CD8-positive, alpha-beta memory T cell (primary cell): ENCODE data around the gene CACNA1D. TPM values are rescaled to one million over a fixed set of nuclear protein-coding genes. Genes with fewer than 3 reads are reported as not detected.

Experiments
- CTCF ChIA-PET: fragments of 350-600 bp; sonication (Branson Sonifier 250); formaldehyde crosslinking; loops from one replicate; lab custom pipeline; 2021; ENCODE audit warnings: antibody characterized with exemption; lab: Charles Lee
- POLR2A ChIA-PET: fragments of 350-600 bp; sonication (Branson Sonifier 250); formaldehyde crosslinking; loops from one replicate; lab custom pipeline; 2021; ENCODE audit warnings: antibody characterized with exemption; lab: Charles Lee
- DNase-seq, 5 donors: peaks; one replicate each; pipeline versions ENCODE4 v3.0.0 to v3.0.0-alpha.2; 2020 to 2022; ENCODE audit warnings: mixed read lengths in 1 of 5
- H3K27ac ChIP-seq: one replicate; pipeline ENCODE4 v1.7.0; 2013; ENCODE audit warnings: low read depth, mild to moderate bottlenecking, low read length, moderate library complexity
- H3K27me3 ChIP-seq: 2 replicates; pipeline ENCODE4 v1.7.0; 2013; ENCODE audit warnings: low read length, mild to moderate bottlenecking; ENCODE audit not compliant: insufficient read depth, poor library complexity, severe bottlenecking
- H3K36me3 ChIP-seq: 2 replicates; pipeline ENCODE4 v1.7.0; 2013; ENCODE audit warnings: mild to moderate bottlenecking, low read length, moderate library complexity; ENCODE audit not compliant: insufficient read depth
- H3K4me1 ChIP-seq: 2 replicates; pipeline ENCODE4 v1.7.0; 2013; ENCODE audit warnings: mild to moderate bottlenecking, low read length, moderate library complexity; ENCODE audit not compliant: insufficient read depth
- H3K4me3 ChIP-seq: 2 replicates; pipeline ENCODE4 v1.7.0; 2013; ENCODE audit warnings: mild to moderate bottlenecking, low read length
- H3K9me3 ChIP-seq: 2 replicates; pipeline ENCODE4 v1.7.0; 2013; ENCODE audit warnings: mild to moderate bottlenecking, low read length
- H3K27ac Mint-ChIP-seq, 8 donors: one replicate each; pipeline ENCODE4 v1.8.0; 2020 to 2021; ENCODE audit warnings: mixed read lengths in 8 of 8, mild to moderate bottlenecking in 6 of 8, inconsistent platforms in 3 of 8, moderate library complexity in 3 of 8
- H3K27me3 Mint-ChIP-seq, 2 donors: one replicate each; pipeline ENCODE4 v1.8.0; 2020 to 2021; ENCODE audit warnings: mixed read lengths in 2 of 2, mild to moderate bottlenecking in 1 of 2, moderate library complexity in 1 of 2
- H3K36me3 Mint-ChIP-seq, 3 donors: one replicate each; pipeline ENCODE4 v1.8.0; 2020 to 2021; ENCODE audit warnings: mixed read lengths in 3 of 3, inconsistent platforms in 1 of 3, mild to moderate bottlenecking in 1 of 3
- H3K4me1 Mint-ChIP-seq, 3 donors: one replicate each; pipeline ENCODE4 v1.8.0; 2020 to 2021; ENCODE audit warnings: mixed read lengths in 3 of 3, inconsistent platforms in 1 of 3, mild to moderate bottlenecking in 1 of 3
- H3K4me3 Mint-ChIP-seq, 7 donors: one replicate each; pipeline ENCODE4 v1.8.0; 2020 to 2021; ENCODE audit warnings: mixed read lengths in 7 of 7, mild to moderate bottlenecking in 6 of 7, moderate library complexity in 4 of 7, inconsistent platforms in 2 of 7
- H3K9me3 Mint-ChIP-seq, 5 donors: one replicate each; pipeline ENCODE4 v1.8.0; 2020 to 2022; ENCODE audit warnings: mixed read lengths in 5 of 5, mild to moderate bottlenecking in 3 of 5, moderate library complexity in 2 of 5, inconsistent platforms in 1 of 5
- polyA plus RNA-seq: library from polyadenylated mRNA; unstranded; fragments of 300-500 nt; fragmentation: Illumina TruSeq; gene quantifications from one replicate; pipeline ENCODE4 v1.2.3, GENCODE V29; 2021
- total RNA-seq, 2 experiments: library from RNA; stranded (reverse); gene quantifications; one replicate each; pipeline ENCODE4 v1.2.3, GENCODE V29; 2021

The CACNA1D gene
- total and polyA plus RNA-seq, 3 experiments from 2014 or later = 0.02 to 0.78 (median 0.26) TPM

DNA sequence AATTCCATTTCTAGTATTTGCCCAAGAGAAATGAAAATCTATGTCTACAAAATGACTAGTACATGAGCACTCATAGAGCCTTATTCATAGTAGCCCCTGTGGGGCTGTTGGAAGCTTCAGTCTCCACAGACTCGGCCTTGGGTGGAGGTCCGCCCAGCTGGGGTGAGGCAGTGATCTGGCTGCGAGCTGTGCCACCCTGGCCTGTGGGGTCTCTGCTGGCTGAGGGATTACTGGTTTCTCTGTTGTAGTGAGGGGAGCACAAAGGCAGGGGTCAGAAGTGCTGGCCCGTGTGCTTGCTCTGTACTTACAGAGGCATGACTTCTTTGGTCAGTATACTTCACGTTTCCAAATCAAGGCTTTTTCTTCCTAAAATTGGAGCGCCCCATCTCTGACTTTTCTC, 193.7 kb downstream of the CACNA1D start:
- no peak overlapping the region for H3K27ac ChIP-seq
- no peak overlapping the region for H3K27ac Mint-ChIP-seq
- no peaks in the 10 kb centered on the region for H3K36me3 Mint-ChIP-seq
- no peaks in the 10 kb centered on the region for H3K4me1 ChIP-seq
- no peak for DNase-seq
- H3K4me3 Mint-ChIP-seq = no peak overlapping the region
- no peak overlapping the region for H3K4me3 ChIP-seq
- ChIA-PET CTCF (no interaction called here), POLR2A (no interaction called here)
- H3K4me1 Mint-ChIP-seq = no peaks in the 10 kb centered on the region
- H3K9me3 Mint-ChIP-seq = no peaks in the 10 kb centered on the region
- H3K27me3 ChIP-seq = peaks cover 3% of the 10 kb centered on the region
- H3K9me3 ChIP-seq = no peaks in the 10 kb centered on the region
- H3K36me3 ChIP-seq = no peaks in the 10 kb centered on the region
- peaks cover 6 to 11% of the 10 kb centered on the region in 2 donors for H3K27me3 Mint-ChIP-seq

DNA sequence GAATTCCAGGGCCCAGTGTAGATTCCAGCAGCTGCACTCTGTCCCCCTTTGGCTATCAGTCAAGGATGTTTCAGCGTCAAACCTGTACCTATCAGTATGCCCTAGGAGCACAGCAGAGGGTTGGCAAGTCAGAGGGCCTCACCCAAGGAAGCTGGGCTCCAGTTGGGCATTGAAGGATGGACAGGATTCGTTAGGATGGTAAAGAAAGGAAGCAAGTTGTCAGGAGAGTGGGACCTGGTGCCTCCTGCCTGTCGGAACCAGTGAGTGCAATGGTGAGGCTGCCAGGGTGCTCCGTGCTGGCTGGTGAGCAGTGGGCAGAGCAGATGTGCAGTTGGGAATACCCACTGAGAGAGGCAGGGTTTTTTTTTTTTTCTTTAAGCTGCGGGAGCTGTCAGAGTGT, 194.6 kb downstream of the CACNA1D start:
- no peak overlapping the region for H3K27ac Mint-ChIP-seq
- no peaks in the 10 kb centered on the region for H3K9me3 ChIP-seq
- no peaks in the 10 kb centered on the region for H3K9me3 Mint-ChIP-seq
- H3K36me3 Mint-ChIP-seq = no peaks in the 10 kb centered on the region
- peaks cover 7 to 8% of the 10 kb centered on the region in 2 donors for H3K27me3 Mint-ChIP-seq
- peaks cover 0 to 3% (median 2%) of the 10 kb centered on the region in 3 donors for H3K4me1 Mint-ChIP-seq
- H3K4me3 Mint-ChIP-seq = no peak overlapping the region
- no peaks in the 10 kb centered on the region for H3K4me1 ChIP-seq
- CTCF ChIA-PET = no interaction called here
- H3K4me3 ChIP-seq = no peak overlapping the region
- no peaks in the 10 kb centered on the region for H3K36me3 ChIP-seq
- POLR2A ChIA-PET = no interaction called here
- no peak overlapping the region for H3K27ac ChIP-seq
- no peaks in the 10 kb centered on the region for H3K27me3 ChIP-seq
- DNase-seq = no peak

DNA sequence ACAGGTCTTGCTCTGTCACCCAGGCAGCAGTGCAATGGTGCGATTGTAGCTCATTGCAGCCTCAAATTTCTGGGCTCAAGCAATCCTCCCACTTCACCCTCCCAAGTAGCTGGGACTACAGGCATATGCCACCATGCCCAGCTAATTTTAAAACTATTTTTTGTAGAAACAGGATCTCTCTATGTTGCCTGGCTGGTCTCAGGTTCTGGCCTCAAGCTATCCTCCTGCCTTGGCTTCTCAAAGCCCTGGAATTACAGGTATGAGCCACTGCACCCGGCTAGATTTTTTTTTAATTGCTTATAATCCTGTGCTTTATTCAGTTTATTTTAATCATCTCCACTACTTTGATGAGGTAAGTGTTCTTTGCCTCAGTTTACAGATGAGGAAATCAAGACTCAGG, 195.3 kb downstream of the CACNA1D start:
- no peaks in the 10 kb centered on the region for H3K27me3 ChIP-seq

DNA sequence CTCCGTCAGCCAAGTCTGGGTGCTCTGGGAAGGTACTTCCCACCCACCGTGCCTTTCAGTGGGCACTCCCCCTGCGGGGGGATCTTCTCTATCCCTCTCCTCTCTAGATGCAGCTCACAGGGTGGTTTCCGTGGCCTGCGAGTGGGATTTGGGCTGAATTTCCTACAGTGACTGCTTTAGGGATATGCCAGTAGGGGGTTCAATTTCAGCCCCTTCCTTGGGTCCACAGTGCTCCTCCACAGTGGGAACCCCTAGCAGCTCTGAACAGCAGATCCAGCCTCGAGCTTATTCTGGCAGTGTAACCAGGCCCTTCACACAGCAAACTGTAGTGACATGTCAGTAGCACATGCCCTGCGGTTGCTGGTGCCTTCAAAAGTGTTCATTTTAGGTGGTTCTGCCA, 196.1 kb downstream of the CACNA1D start:
- no peaks in the 10 kb centered on the region for H3K9me3 ChIP-seq
- Mint-ChIP-seq H3K27ac (no peak overlapping the region), H3K9me3 (no peaks in the 10 kb centered on the region), H3K4me1 (peaks cover 0 to 3% (median 2%) of the 10 kb centered on the region in 3 donors), H3K4me3 (no peak overlapping the region), H3K27me3 (peaks cover 13 to 15% of the 10 kb centered on the region in 2 donors), H3K36me3 (no peaks in the 10 kb centered on the region)
- POLR2A ChIA-PET = no interaction called here
- DNase-seq = no peak
- no peak overlapping the region for H3K27ac ChIP-seq
- H3K36me3 ChIP-seq = no peaks in the 10 kb centered on the region
- H3K4me3 ChIP-seq = no peak overlapping the region
- CTCF ChIA-PET = interaction anchor here (0.8 kb wide), 1 partner anchor 10 kb away, joined by 3 read pairs; no protein-coding TSS in a partner anchor
- no peaks in the 10 kb centered on the region for H3K27me3 ChIP-seq
- no peaks in the 10 kb centered on the region for H3K4me1 ChIP-seq

More for the DNA sequence above, 195.3 kb downstream of the CACNA1D start:
- no peaks in the 10 kb centered on the region for H3K9me3 ChIP-seq
- peaks cover 0 to 3% (median 2%) of the 10 kb centered on the region in 3 donors for H3K4me1 Mint-ChIP-seq
- no peak overlapping the region for H3K27ac Mint-ChIP-seq
- no peak for DNase-seq
- ChIA-PET POLR2A (no interaction called here), CTCF (interaction anchor here (0.8 kb wide), 1 partner anchor 10 kb away, joined by 3 read pairs; no protein-coding TSS in a partner anchor)
- no peaks in the 10 kb centered on the region for H3K4me1 ChIP-seq
- no peaks in the 10 kb centered on the region for H3K36me3 ChIP-seq
- peaks cover 9 to 13% of the 10 kb centered on the region in 2 donors for H3K27me3 Mint-ChIP-seq
- H3K36me3 Mint-ChIP-seq = no peaks in the 10 kb centered on the region
- no peak overlapping the region for H3K4me3 ChIP-seq
- H3K4me3 Mint-ChIP-seq = no peak overlapping the region
- H3K9me3 Mint-ChIP-seq = no peaks in the 10 kb centered on the region
- H3K27ac ChIP-seq = no peak overlapping the region

DNA sequence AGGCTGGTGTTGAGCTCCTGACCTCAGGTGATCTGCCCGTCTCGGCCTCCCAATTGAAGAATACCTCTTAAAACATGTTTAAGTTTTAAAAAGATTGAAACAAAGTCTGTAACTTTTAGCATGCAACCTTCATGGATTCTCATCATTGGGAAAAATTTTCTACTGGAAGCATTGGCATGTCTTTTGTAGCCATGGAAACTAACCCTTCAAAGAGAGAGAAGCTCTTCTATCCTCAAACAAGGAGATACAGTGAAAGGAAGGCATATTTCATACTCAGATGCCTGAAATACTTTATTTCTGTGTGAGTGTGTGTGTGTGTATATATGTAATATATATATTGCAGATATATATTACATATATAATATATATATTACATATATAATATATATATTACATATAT, 196.9 kb downstream of the CACNA1D start:
- Mint-ChIP-seq H3K27me3 (peaks cover 15 to 16% of the 10 kb centered on the region in 2 donors), H3K9me3 (no peaks in the 10 kb centered on the region), H3K27ac (peak overlapping the region in 1 of 8 donors; percentile 39), H3K4me1 (peaks cover 0 to 3% (median 2%) of the 10 kb centered on the region in 3 donors), H3K36me3 (no peaks in the 10 kb centered on the region), H3K4me3 (no peak overlapping the region)
- POLR2A ChIA-PET = no interaction called here
- Histone ChIP-seq H3K4me3 (no peak overlapping the region), H3K9me3 (no peaks in the 10 kb centered on the region), H3K36me3 (no peaks in the 10 kb centered on the region), H3K4me1 (no peaks in the 10 kb centered on the region), H3K27me3 (no peaks in the 10 kb centered on the region), H3K27ac (no peak overlapping the region)
- CTCF ChIA-PET = no interaction called here
- no peak for DNase-seq

DNA sequence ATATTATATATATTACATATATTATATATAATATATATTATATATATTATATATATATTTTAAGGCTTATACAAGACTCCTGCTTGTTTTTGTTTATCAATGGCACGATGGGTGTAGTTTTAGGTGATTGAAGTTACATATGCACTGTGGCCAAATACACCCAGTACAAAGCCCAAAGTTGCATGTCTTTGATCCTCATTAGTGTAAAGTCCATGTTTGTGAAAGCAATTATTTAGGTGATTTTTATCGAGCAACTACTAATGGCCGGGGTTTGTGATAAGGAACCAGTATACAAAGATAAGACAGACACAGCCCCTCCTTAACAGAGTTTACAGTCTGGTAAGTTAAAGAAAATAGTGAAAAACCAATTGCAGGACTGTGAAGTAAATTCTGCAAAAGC, 197.5 kb downstream of the CACNA1D start:
- no peaks in the 10 kb centered on the region for H3K36me3 ChIP-seq
- no peak overlapping the region for H3K27ac ChIP-seq
- CTCF ChIA-PET = no interaction called here
- H3K9me3 Mint-ChIP-seq = no peaks in the 10 kb centered on the region
- DNase-seq = no peak
- no peaks in the 10 kb centered on the region for H3K36me3 Mint-ChIP-seq
- H3K27me3 ChIP-seq = no peaks in the 10 kb centered on the region
- H3K4me1 Mint-ChIP-seq = peaks cover 0 to 3% (median 2%) of the 10 kb centered on the region in 3 donors
- H3K9me3 ChIP-seq = no peaks in the 10 kb centered on the region
- no peaks in the 10 kb centered on the region for H3K4me1 ChIP-seq
- peaks cover 15 to 17% of the 10 kb centered on the region in 2 donors for H3K27me3 Mint-ChIP-seq
- H3K27ac Mint-ChIP-seq = no peak overlapping the region
- POLR2A ChIA-PET = no interaction called here
- H3K4me3 ChIP-seq = no peak overlapping the region
- no peak overlapping the region for H3K4me3 Mint-ChIP-seq

DNA sequence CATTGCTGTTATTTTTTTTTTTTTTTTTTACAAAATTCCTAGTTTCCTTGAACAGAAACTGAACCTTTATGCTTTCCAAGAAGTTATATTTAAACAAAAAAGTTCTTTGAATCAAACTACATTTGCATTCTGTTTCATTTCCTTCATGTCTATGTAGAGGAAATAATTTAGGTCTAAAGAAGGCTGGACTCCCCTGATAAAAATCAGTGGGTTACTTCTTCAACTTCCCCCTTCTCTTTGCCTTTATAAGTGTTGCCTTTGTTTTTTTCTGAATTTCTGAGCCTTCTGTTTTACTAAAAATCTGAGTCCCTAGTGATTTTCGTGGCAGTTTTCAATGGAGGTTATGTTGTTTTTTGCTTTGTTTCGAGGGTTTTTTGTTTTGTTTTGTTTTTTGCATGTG, 199.0 kb downstream of the CACNA1D start:
- H3K36me3 ChIP-seq = no peaks in the 10 kb centered on the region
- no peak overlapping the region for H3K27ac ChIP-seq
- no peaks in the 10 kb centered on the region for H3K9me3 ChIP-seq
- CTCF ChIA-PET = no interaction called here
- H3K9me3 Mint-ChIP-seq = no peaks in the 10 kb centered on the region
- no peak overlapping the region for H3K4me3 ChIP-seq
- H3K4me3 Mint-ChIP-seq = no peak overlapping the region
- DNase-seq = no peak
- no peaks in the 10 kb centered on the region for H3K36me3 Mint-ChIP-seq
- peaks cover 18 to 21% of the 10 kb centered on the region in 2 donors for H3K27me3 Mint-ChIP-seq
- POLR2A ChIA-PET = no interaction called here
- H3K27ac Mint-ChIP-seq = peak overlapping the region in 1 of 8 donors; percentile 19
- H3K27me3 ChIP-seq = no peaks in the 10 kb centered on the region
- H3K4me1 ChIP-seq = no peaks in the 10 kb centered on the region
- peaks cover 0 to 3% (median 2%) of the 10 kb centered on the region in 3 donors for H3K4me1 Mint-ChIP-seq

DNA sequence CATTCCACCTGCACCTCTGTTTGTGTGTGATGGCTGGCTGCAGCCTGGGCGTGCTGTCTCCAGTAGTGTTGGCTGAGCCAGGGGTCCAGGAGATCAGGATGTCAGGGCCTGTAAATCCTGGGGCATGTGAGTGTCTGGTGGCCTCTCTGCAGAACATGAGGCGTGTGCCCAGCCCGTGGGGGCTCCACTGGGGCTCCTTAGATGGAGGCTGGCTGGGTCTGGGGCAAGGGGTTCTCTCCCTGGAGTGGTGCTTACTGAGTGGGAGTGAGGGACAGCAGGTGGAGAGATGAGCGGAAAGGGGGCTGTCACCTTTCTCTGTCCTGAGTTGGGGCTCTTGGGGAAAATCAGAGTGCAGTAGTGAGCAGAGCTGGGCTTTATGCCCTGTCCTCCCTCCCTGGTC, 199.6 kb downstream of the CACNA1D start:
- no peaks in the 10 kb centered on the region for H3K36me3 Mint-ChIP-seq
- Histone ChIP-seq H3K36me3 (no peaks in the 10 kb centered on the region), H3K9me3 (no peaks in the 10 kb centered on the region), H3K27me3 (no peaks in the 10 kb centered on the region), H3K27ac (no peak overlapping the region), H3K4me1 (no peaks in the 10 kb centered on the region), H3K4me3 (no peak overlapping the region)
- POLR2A ChIA-PET = no interaction called here
- H3K27ac Mint-ChIP-seq = no peak overlapping the region
- CTCF ChIA-PET = no interaction called here
- peaks cover 0 to 3% (median 2%) of the 10 kb centered on the region in 3 donors for H3K4me1 Mint-ChIP-seq
- no peaks in the 10 kb centered on the region for H3K9me3 Mint-ChIP-seq
- no peak for DNase-seq
- H3K27me3 Mint-ChIP-seq = peaks cover 16 to 27% of the 10 kb centered on the region in 2 donors
- no peak overlapping the region for H3K4me3 Mint-ChIP-seq
